Rectal smooth muscle tissue (tissue), 1 donor: Measurements from ENCODE around the gene AKTIP.

ENCODE experiments used
- H3K27ac ChIP-seq: one replicate; pipeline ENCODE4 v1.7.0; 2013; ENCODE audit warnings: low read depth, low read length, inconsistent platforms
- H3K27me3 ChIP-seq: one replicate; pipeline ENCODE4 v1.7.0; 2013; ENCODE audit warnings: low read length; ENCODE audit not compliant: control insufficient read depth, insufficient read depth
- H3K36me3 ChIP-seq: one replicate; pipeline ENCODE4 v1.7.0; 2013; ENCODE audit warnings: low read length; ENCODE audit not compliant: control insufficient read depth, insufficient read depth
- H3K4me1 ChIP-seq: one replicate; pipeline ENCODE4 v1.7.0; 2013; ENCODE audit warnings: low read length; ENCODE audit not compliant: control insufficient read depth, insufficient read depth
- H3K4me3 ChIP-seq: one replicate; pipeline ENCODE4 v1.7.0; 2013; ENCODE audit warnings: low read length
- H3K9ac ChIP-seq: one replicate; pipeline ENCODE4 v1.7.0; 2013; ENCODE audit warnings: low read length

Gene AKTIP

DNA sequence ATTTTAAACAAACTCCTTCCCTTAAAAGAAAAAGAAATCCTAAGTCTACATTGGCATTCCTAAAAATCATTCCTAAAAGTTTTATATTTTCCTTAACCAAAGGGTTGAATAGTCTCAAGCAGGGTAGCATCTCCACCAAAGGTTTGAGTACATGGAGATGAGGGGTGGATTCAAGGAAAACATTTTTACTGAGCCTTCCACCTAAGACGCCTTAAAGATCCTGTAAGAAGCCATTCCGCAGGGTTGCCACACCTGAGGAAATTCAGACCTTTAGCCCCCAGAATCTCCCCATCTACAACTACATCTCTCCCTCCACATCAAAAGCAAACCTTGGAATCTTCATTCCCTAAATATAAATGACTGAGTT, 7.7 kb upstream of the AKTIP start:
- Histone ChIP-seq H3K9ac (no peak overlapping the region), H3K4me1 (peaks cover 2% of the 10 kb centered on the region), H3K27ac (no peak overlapping the region), H3K27me3 (no peaks in the 10 kb centered on the region), H3K36me3 (no peaks in the 10 kb centered on the region), H3K4me3 (no peak overlapping the region)

DNA sequence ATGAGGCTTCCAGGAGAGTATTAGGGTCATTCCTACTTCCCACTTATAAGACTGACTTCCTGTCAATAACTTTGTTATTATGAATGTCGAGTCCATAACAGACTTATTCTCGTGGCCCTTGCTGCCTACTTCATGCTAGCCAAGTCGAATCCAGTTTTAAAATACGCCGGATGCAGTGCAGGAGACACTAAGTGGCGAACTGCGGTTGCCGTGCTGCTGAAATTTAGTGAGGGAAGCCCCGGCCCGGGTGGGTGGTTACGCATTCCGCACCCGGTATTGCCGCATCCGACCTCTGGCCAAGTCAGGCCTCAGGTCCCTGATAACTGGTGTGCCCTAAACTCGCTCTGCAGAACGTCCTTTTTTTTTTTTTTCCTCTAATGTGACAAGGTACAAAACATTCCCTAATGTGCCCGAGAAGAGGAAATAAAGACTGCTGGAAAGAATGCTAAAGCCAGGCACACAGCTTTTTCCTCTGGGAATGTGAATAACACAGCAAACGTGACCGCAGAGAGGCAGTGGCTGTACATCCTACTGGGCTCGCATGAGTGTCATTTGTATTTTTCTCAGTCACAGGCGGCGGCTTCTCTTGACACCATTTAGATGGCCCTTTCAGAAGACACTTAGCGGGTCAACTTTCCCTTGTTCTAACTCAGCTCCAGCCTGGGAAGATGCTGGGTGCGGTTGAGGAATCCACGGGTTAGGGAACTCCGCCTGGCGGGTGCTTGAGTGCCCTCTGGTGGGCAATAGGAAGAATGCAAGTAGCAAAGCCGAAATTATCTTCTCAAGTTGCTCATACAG, 7.1 kb upstream of the AKTIP start:
- peaks cover 2% of the 10 kb centered on the region for H3K4me1 ChIP-seq
- H3K4me3 ChIP-seq = peak overlapping the region; percentile 45
- no peaks in the 10 kb centered on the region for H3K36me3 ChIP-seq
- H3K9ac ChIP-seq = no peak overlapping the region
- H3K27ac ChIP-seq = no peak overlapping the region
- no peaks in the 10 kb centered on the region for H3K27me3 ChIP-seq

DNA sequence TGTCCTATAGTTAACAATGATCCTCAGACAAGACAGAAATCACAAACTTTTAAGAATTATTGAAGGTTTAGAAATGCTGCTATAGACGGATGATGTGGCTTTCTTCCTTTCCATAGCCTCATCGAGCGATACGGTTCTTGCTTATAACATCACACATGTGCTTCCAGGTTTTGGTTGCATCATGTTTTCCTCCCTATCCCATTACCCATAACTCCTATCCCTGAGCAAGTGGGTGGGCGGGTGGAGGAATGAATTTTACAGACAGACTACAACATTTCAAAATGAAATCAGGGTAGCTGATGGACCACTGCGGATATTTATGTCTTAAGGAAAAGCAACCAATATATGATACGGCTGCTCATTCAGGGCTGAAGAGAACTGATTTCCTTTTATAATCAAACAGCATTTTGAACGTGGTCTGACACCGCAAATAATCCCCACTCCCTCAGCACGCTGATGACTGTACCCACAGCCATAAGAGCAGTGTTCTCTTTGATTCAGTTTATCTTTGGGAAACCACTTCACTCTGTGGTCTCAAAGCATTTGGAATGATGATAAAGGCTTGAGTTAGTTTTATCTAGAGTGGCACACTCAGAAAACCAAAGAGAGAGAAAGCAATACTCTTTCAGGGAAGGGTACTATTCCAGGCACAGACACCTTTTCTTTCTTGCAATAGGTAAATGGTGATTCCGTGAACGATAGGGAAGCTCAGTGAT, 4.6 kb upstream of the AKTIP start:
- Histone ChIP-seq H3K9ac (no peak overlapping the region), H3K27ac (no peak overlapping the region), H3K4me1 (peaks cover 11% of the 10 kb centered on the region), H3K4me3 (no peak overlapping the region), H3K36me3 (no peaks in the 10 kb centered on the region), H3K27me3 (no peaks in the 10 kb centered on the region)

DNA sequence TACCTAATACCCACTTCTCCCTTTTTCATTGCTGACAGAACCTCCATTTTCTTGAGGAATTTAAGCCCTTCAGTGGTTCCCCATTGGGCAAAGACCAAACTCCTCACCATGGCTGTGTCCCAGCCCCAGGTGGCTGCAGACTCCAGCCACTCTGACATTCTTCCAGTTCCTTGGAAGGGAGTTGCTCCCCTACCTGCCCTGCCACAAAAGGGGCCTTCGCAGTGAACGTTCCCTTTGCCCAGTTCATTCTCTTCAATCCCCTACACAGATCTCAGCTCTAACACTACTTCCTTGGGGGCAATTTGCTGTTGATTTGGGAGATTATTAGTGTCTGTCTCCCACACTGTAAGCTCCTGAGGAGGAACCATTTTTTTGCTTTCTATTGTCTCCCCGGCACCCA, 3.2 kb upstream of the AKTIP start:
- peaks cover 21% of the 10 kb centered on the region for H3K4me1 ChIP-seq
- H3K27ac ChIP-seq = no peak overlapping the region
- no peaks in the 10 kb centered on the region for H3K27me3 ChIP-seq
- no peaks in the 10 kb centered on the region for H3K36me3 ChIP-seq
- no peak overlapping the region for H3K4me3 ChIP-seq
- no peak overlapping the region for H3K9ac ChIP-seq

DNA sequence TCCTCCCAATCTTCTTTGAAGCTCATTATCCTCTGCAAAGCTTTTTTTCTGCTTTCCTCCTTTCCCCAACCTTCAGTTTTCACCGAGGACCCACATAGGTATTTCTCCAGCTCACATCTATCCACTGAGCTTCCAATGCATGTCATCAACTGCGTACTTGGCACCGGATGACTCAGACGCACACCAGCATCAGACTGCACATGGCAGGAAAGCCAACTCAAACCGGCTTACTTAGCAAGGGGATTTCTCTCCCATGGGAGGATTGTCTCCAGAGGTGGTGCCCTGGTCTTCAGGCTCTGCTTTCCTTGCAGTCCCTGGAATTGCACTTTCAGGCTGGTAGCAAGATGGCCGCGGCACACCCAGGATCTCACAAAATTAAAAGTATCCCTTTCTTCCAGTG, 1.7 kb upstream of the AKTIP start:
- H3K27me3 ChIP-seq = no peaks in the 10 kb centered on the region
- peaks cover 24% of the 10 kb centered on the region for H3K4me1 ChIP-seq
- H3K36me3 ChIP-seq = no peaks in the 10 kb centered on the region
- peak overlapping the region; percentile 98 for H3K27ac ChIP-seq
- peak overlapping the region; percentile 65 for H3K4me3 ChIP-seq
- H3K9ac ChIP-seq = no peak overlapping the region

DNA sequence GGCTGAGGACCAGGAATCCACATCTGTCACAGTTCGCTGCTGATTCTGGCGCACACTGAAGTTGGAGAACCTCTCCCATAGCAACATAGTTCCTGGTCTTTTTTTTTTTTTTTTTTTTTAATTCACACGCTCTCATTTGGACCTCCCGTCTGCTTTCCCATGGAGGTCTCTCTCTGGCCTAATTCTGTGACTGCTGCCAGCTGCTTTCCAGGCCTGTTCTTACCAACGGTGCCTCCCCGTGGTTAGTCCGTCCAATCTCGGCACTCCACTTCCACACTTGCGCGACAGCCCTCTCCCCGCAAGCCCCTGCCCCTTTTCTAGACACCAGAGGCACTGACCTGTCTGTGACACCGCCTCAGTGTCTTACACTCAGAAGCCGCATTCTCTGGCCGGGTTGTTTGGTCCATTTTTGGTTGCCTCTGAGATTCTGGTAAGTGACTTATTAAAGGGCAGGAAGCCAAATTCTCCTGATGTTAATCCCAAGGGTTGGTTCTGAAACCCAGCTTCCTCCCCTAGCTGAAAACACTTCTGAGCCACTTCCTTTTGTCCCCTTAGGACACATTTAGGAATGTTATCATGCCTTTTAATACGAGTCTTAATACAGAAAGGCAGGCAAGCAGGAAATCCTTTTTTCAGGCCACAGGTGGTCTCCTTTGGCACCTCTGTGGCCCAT, 1.1 kb upstream of the AKTIP start:
- Histone ChIP-seq H3K36me3 (no peaks in the 10 kb centered on the region), H3K4me3 (peak overlapping the region; percentile 65), H3K4me1 (peaks cover 24% of the 10 kb centered on the region), H3K27me3 (no peaks in the 10 kb centered on the region), H3K9ac (peak overlapping the region; percentile 58), H3K27ac (peak overlapping the region; percentile 98)

GRCh38 chr16:53503270-53503923, 388 bp upstream of the AKTIP start:
- peaks cover 24% of the 10 kb centered on the region for H3K4me1 ChIP-seq

GRCh38 chr16:53501216-53501859, 1.7 kb downstream of the AKTIP start:
- H3K4me1 ChIP-seq = peaks cover 24% of the 10 kb centered on the region
- peak overlapping the region; percentile 82 for H3K4me3 ChIP-seq
- H3K27ac ChIP-seq = no peak overlapping the region
- no peaks in the 10 kb centered on the region for H3K27me3 ChIP-seq
- H3K9ac ChIP-seq = no peak overlapping the region
- H3K36me3 ChIP-seq = peaks cover 7% of the 10 kb centered on the region

More at GRCh38 chr16:53503270-53503923, 388 bp upstream of the AKTIP start:
- peak overlapping the region; percentile 66 for H3K9ac ChIP-seq
- H3K27ac ChIP-seq = peak overlapping the region; percentile 98
- H3K27me3 ChIP-seq = no peaks in the 10 kb centered on the region
- H3K36me3 ChIP-seq = no peaks in the 10 kb centered on the region
- peak overlapping the region; percentile 65 for H3K4me3 ChIP-seq

GRCh38 chr16:53498984-53499383, 4.0 kb downstream of the AKTIP start:
- no peak overlapping the region for H3K9ac ChIP-seq
- H3K36me3 ChIP-seq = peaks cover 20% of the 10 kb centered on the region
- H3K4me3 ChIP-seq = no peak overlapping the region
- no peaks in the 10 kb centered on the region for H3K27me3 ChIP-seq
- H3K4me1 ChIP-seq = peaks cover 16% of the 10 kb centered on the region
- H3K27ac ChIP-seq = no peak overlapping the region

DNA sequence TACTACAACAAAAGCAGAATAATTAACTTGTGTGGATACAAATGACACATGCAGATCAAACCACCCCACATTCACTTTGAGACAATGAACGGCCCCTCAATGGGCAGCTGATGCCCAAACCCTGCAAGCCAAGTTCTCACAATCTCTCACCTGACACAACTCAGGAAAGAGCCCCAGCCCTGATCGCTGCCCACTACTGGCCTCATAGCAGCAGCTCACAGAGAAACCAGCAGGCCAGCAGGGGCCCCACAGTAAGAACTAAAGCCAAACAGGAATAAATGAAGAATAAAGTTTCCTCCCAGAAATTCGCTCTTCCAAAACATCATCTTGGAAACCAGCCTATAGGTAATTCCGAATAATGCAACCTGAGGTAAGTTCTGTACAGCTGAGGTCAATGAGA, 7.7 kb downstream of the AKTIP start:
- Histone ChIP-seq H3K36me3 (peaks cover 36% of the 10 kb centered on the region), H3K4me1 (no peaks in the 10 kb centered on the region)

DNA sequence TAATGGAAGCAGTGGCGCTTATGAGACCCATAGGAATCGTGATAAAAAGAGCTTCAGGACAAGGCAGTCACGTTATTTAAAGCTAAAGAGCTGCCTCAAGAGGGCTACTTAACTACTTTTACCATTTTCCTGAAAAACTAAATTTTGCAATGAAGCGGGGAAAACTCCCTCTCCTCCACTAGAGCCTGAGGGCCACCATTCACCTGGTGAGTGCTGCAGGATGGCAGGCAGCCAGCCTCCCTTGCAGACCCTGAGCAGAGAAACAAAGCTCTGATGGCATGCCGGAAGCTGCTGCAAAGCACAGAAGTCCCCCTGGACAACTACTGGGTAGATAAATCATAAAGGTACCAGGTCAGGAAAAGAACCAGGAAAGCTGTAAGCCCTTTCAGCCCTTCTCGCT, 8.4 kb downstream of the AKTIP start:
- H3K27me3 ChIP-seq = no peaks in the 10 kb centered on the region
- H3K9ac ChIP-seq = no peak overlapping the region
- no peak overlapping the region for H3K4me3 ChIP-seq
- H3K36me3 ChIP-seq = peaks cover 39% of the 10 kb centered on the region
- no peaks in the 10 kb centered on the region for H3K4me1 ChIP-seq
- no peak overlapping the region for H3K27ac ChIP-seq

More for the DNA sequence above, 7.7 kb downstream of the AKTIP start:
- no peaks in the 10 kb centered on the region for H3K27me3 ChIP-seq
- H3K9ac ChIP-seq = no peak overlapping the region
- no peak overlapping the region for H3K27ac ChIP-seq
- no peak overlapping the region for H3K4me3 ChIP-seq

- Histone ChIP-seq H3K9ac (no peak overlapping the region), H3K27me3 (no peaks in the 10 kb centered on the region), H3K27ac (no peak overlapping the region), H3K4me3 (no peak overlapping the region), H3K36me3 (peaks cover 38% of the 10 kb centered on the region), H3K4me1 (no peaks in the 10 kb centered on the region)
Observed at GRCh38 chr16:53492503-53492902, 10.5 kb downstream of the AKTIP start.
